ENCODE data around the gene SFMBT2.
"Not testable (repeated sequence)": the region's sequence is repeated elsewhere in the genome, so short reads cannot be mapped to it uniquely, and the experiment has no call there.

Gene SFMBT2

DNA sequence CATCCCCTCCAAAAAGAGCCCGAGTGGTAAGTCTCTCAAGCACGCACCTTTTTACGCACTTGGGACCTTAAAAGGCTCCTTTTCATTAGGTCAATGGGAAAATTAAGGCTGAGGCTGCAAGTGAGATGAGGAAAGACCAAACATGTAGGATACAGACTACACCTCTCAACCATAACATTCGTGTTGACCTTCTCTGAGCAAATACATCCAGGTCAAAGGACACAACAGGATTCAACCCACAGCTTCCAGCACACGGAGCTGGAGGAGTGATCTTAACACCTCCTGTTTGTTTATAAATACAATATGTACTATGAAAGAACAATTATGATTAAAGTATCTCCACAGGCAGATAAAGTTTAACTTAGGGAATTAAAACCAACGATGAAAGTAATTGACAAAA is 9.7 kb downstream of the SFMBT2 start:
- DNase-seq (ENCODE audit: low spot score) = no peak

DNA sequence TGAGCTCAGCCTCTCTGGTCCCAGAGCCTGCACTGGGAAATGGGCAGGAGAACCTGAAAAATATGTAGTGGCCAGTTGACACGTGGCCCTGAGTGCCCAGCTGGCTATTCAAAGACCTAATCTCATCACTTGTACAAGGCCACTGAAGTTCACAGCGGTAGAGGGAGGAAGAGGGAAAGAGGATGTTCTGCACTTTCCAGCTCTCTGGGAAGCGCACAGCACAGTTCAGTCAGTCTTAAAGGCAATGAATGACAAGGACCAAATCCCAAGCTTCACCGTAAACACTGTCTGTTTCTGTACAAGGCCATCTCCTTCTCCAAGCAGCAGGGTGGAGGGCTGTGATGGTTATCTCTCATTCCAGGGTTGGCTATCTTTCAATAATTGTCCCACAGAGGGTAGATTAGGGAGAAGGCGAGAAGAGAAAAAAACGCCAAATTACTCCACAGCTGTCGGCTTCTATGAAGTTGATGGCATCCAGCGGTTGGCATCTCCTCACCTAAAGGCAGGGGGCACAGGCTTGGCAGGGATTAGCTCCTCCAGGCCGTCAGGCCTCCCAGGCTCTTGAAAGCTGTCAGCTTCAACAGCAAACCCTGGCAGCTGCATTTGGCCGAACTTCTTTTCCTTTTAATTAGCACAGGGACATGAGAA is 10.6 kb downstream of the SFMBT2 start:
- no peak for DNase-seq (ENCODE audit: low spot score)

DNA sequence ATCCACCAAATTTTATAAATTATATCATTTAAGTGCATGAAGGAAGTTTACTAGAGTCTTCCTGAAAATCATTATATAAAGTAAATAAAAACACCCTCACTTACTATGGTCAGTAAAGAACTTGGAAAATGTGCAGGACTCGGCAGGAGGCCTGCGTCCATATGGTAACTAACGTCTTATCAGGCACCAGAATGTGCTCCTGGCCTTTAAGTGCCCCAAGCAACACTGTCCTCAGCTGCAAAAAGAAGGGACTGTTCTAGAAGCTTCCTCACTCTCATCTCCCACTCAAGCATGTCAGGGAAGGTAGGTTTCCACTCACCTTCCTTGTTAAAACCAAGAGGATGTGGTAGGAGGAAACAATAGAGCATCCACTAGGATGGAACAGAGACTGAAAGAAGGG is 11.3 kb downstream of the SFMBT2 start:
- no peak for DNase-seq (ENCODE audit: low spot score)

- no peak for DNase-seq (ENCODE audit: low spot score)
Observed at GRCh38 chr10:7397049-7398035, 13.5 kb downstream of the SFMBT2 start.

DNA sequence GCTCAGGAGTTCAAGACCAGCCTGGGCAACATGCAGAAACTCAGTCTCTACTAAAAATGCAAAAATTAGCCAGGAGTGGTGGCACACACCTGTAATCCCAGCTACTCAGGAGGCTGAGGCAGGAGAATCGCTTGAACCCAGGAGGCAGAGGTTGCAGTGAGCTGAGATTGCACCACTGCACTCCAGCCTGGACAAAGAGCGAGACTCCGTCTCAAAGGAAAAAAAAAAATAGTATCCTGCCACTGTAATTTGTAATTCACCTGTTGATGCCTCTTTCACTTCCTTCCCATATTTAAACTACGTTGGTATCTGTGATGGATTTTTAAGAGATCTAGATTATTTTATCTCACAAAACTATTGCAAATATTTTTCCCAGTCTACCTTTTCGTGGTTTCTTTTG is 18.5 kb downstream of the SFMBT2 start:
- not testable (repeated sequence) for DNase-seq (ENCODE audit: low spot score)

DNA sequence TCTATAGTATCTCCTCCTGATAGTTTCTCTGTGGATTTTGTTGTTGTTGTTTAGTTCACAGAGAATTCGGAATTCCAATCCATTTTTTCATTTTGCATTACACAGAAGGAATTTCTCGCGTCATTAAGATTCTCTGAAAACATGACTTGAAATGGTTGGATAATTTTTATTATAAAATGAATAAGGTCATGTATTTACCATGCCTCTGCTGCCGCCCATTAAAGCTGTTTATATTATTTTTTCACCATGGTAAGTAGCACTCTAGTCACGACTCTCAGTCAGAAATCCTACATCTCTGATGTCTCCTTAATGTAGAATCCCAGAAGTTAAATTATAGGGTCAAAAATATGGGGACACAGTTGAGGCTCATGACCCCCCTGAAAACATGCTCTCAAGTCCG is 19.1 kb downstream of the SFMBT2 start:
- DNase-seq (ENCODE audit: low spot score) = no peak

- DNase-seq (ENCODE audit: low spot score) = not testable (repeated sequence)
Observed at GRCh38 chr10:7390689-7391110, 20.1 kb downstream of the SFMBT2 start.

GRCh38 chr10:7389844-7390243 is 21.0 kb downstream of the SFMBT2 start:
- no peak for DNase-seq (ENCODE audit: low spot score)

- DNase-seq (ENCODE audit: low spot score) = no peak
Observed at GRCh38 chr10:7389346-7389745, 21.5 kb downstream of the SFMBT2 start.

DNA sequence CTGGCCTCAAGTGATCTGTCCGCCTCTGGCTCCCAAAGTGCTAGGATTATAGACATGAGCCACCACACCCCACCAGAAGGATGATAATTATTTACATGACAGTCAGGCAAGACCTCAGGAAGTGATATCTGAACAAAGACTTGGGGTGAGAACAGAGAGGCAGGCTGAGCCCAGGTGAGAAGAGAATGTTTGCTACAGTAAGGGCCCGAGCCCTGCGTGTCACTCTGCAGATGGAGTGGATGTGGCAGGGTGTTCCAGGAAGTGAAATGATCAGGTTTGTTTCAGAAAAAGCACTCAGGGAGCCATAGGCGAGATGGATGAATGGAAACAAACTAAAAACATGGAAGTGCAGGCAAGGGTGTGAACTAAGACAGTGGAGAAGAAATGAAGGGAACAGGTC is 22.2 kb downstream of the SFMBT2 start:
- DNase-seq (ENCODE audit: low spot score) = no peak

GRCh38 chr10:7388149-7388548 is 22.7 kb downstream of the SFMBT2 start:
- DNase-seq (ENCODE audit: low spot score) = not testable (repeated sequence)

DNA sequence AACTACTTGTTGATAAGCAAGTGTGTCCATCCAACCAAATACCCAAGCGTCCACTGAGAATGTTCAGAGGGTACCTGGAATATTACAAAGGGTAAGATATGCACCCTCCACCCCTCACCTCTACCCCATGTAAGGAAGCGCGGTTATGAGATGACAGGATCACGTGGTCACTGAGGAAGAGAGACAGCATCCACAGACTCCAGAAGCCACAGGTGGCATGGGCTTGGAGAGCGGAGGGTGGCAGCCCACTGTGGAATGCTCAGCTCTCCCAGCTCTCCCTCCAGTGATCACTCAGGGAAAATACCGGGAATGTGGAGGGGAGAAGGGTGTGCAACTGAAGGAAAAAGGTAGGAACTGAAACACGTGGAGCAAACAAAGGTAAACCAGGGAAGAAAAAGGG is 25.7 kb downstream of the SFMBT2 start:
- no peak for DNase-seq (ENCODE audit: low spot score)

GRCh38 chr10:7383442-7383841 is 27.4 kb downstream of the SFMBT2 start:
- DNase-seq (ENCODE audit: low spot score) = no peak

- DNase-seq (ENCODE audit: low spot score) = no peak
Observed at GRCh38 chr10:7380704-7381241, 30.1 kb downstream of the SFMBT2 start.

DNA sequence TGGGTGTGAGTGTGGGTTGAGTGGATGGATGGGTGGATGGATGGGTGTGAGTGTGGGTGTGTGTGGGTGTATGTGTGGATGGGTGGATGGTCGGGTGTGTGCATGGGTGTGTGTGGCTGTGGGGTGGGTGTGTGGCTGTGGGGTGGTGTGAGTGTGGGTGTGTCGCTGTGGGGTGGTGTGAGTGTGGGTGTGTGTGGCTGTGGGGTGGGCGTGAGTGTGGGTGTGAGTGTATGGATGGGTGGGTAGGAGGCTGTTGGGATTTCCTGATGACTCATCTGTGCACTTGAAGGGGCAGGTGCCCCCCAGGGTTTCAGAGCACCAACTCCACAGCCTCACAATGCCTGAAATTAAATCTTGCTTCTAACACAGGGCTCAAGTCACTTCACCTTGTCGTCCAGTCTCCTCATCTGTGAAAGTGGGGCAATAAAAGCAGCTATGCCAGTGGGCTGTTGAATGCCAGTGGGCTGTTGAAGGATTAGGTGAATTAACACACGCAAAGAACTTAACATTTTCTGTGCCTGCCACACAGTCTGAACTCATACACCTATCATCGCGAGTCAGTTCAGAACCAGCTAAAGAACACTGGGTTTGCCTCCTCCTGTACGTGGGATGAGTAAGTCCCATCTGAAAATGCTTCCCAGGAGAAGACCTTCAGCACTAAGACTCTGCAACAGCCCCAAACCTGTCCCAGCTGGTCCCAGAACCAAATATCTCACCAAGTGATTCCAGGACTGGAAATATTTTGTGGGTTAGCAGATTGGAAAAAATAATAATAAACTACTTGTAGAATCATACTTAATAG is 32.0 kb downstream of the SFMBT2 start:
- no peak for DNase-seq (ENCODE audit: low spot score)

DNA sequence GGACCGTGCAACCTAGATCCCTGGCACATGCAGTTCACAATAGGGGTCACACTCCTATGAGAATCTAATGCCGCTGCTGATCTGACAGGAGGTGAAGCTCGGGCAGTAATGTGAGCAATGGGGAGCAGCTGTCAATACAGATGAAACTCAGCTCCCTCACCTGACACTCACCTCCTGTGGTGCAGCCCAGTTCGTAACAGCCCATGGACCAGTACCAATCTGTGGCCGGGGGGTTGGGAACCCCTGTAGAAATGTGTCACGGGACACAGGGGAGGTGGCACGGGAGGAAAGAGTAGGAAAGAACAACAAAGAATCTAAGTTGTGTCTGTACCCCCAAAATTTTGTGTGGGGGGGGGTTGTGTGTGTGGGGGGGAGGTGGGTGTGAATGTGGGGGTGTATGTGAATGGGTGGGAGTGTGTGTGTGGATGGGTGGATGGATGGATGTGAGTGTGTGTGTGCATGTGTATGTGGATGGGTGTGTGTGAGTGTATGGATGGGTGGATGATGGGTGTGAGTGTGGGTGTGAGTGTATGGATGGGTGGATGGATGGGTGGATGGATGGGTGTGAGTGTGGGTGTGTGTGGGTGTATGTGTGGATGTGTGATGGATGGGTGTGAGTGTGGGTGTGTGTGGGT is 33.1 kb downstream of the SFMBT2 start:
- DNase-seq (ENCODE audit: low spot score) = no peak

DNA sequence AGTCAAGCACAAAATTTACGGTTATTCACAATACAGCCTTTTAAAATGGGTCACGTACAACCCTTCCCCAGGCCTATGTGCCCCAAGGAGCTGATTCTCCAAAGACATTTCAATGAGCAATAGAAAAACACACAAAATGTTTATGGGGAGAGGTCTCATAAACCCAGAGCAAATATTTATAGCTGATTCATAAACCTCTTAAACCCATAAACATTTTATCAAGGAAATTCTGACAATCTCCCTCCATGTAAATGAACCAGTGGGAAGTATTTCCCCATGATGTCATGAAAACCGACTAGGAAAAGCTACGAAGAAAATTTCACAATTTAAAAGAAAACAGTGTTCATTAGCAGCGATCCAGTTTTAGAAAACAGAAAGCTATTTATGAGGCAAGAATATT is 36.0 kb downstream of the SFMBT2 start:
- DNase-seq (ENCODE audit: low spot score) = no peak

- no peak for DNase-seq (ENCODE audit: low spot score)
Observed at GRCh38 chr10:7373039-7373438, 37.8 kb downstream of the SFMBT2 start.

DNA sequence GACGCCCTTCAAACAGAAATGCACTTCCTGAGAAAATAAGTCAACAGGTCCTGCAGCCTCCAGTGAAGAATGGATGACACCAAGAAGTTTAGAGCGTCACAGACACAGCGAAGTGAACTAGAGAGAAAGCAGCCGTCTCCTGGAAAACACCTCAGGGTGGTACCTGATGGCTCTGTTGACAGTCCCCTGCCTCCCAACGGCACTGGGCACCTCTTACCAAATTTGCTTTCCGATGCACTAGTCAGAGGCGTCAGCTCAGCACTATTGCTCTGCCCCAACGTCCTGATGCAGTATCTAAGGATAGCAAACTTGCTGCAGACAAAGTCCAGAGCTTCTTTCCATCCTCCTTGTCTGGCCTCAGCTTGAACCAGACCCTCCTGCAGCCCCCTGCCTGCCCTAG is 38.3 kb downstream of the SFMBT2 start:
- no peak for DNase-seq (ENCODE audit: low spot score)

- no peak for DNase-seq (ENCODE audit: low spot score)
Observed at GRCh38 chr10:7370511-7370910, 40.3 kb downstream of the SFMBT2 start.

GRCh38 chr10:7365027-7365745 is 45.6 kb downstream of the SFMBT2 start:
- no peak for DNase-seq (ENCODE audit: low spot score)

Data from putamen (tissue), 1 donor.